Midbrain (tissue), 1 donor: ENCODE data around the gene DAZL.
"Not testable (repeated sequence)": the region's sequence is repeated elsewhere in the genome, so short reads cannot be mapped to it uniquely, and the experiment has no call there.

Source experiments
- DNase-seq: peaks from one replicate; lab custom pipeline; 2025; lab: John Stamatoyannopoulos, UW

DAZL gene

GRCh38 chr3:16604887-16605602, at the start of gene DAZL:
Gene DAZL (minus strand): TSS chr3:16605423. CDS start chr3:16605205, 218 bp downstream.
- DNase-seq: no peak

GRCh38 chr3:16654976-16655375, 49.8 kb upstream of the DAZL start:
- no peak for DNase-seq

- no peak for DNase-seq
These were observed 48.5 kb upstream of the DAZL start for GRCh38 chr3:16653712-16654111.

- DNase-seq: no peak
These were observed 42.4 kb upstream of the DAZL start for GRCh38 chr3:16647668-16648067.

- DNase-seq: no peak
These were observed 34.6 kb upstream of the DAZL start for GRCh38 chr3:16639806-16640205.

- no peak for DNase-seq
These were observed 28.7 kb upstream of the DAZL start for GRCh38 chr3:16633948-16634347.

- DNase-seq: no peak
These were observed 27.2 kb upstream of the DAZL start for GRCh38 chr3:16632395-16632794.

GRCh38 chr3:16618721-16619120, 13.5 kb upstream of the DAZL start:
- no peak for DNase-seq

GRCh38 chr3:16617155-16617554, 11.9 kb upstream of the DAZL start:
- DNase-seq: not testable (repeated sequence)

GRCh38 chr3:16616083-16616482, 10.9 kb upstream of the DAZL start:
- DNase-seq: no peak

GRCh38 chr3:16614033-16615031, 9.1 kb upstream of the DAZL start:
- no peak for DNase-seq

GRCh38 chr3:16609927-16610580, 4.8 kb upstream of the DAZL start:
- DNase-seq: no peak

- no peak for DNase-seq
These were observed 3.6 kb upstream of the DAZL start for GRCh38 chr3:16608816-16609215.

GRCh38 chr3:16607718-16608117, 2.5 kb upstream of the DAZL start:
- no peak for DNase-seq

GRCh38 chr3:16606398-16606797, 1.2 kb upstream of the DAZL start:
- DNase-seq: no peak

- DNase-seq: no peak
These were observed 743 bp upstream of the DAZL start for GRCh38 chr3:16605966-16606365.

GRCh38 chr3:16604433-16604832, 790 bp downstream of the DAZL start:
- no peak for DNase-seq

GRCh38 chr3:16601537-16602005, 3.7 kb downstream of the DAZL start:
- no peak for DNase-seq

- DNase-seq: peak; percentile 88
These were observed 4.3 kb downstream of the DAZL start for GRCh38 chr3:16600780-16601536.

- no peak for DNase-seq
These were observed 5.5 kb downstream of the DAZL start for GRCh38 chr3:16599694-16600093.

GRCh38 chr3:16596352-16597032, 8.7 kb downstream of the DAZL start:
- DNase-seq: no peak
